OCI-LY7 (cell line): Measurements from ENCODE around the gene EFNA5. TPM values are rescaled to one million over a fixed set of nuclear protein-coding genes. Genes with fewer than 3 reads are reported as not detected.
A peak's percentile ranks its signal among the peaks of the same experiment; 100 is the strongest.

Source experiments
- BruUV-seq: library from RNA; stranded (reverse); fragments of 400-500 nt; replicated peaks from 2 replicates; lab custom pipeline; 2021; lab: Mats Ljungman, UMichigan
- CTCF ChIA-PET: fragments of 300-600 bp; sonication (Branson Sonifier 250); formaldehyde crosslinking; loops from one replicate; lab custom pipeline; 2022; ENCODE audit warnings: antibody characterized with exemption; ENCODE audit not compliant: unreplicated experiment; lab: Charles Lee
- POLR2A ChIA-PET: fragments of 300-600 bp; sonication (Branson Sonifier 250); formaldehyde crosslinking; loops from one replicate; lab custom pipeline; 2022; ENCODE audit warnings: antibody characterized with exemption; lab: Charles Lee
- DNase-seq: peaks from one replicate; pipeline ENCODE4 v3.0.0-alpha.2; 2015; ENCODE audit warnings: low spot score
- H2AFZ ChIP-seq: fragments of 200-600 bp; sonication (generic), shearing (Covaris generic); 2 replicates; pipeline ENCODE4 v1.6.1; 2014; ENCODE audit warnings: mild to moderate bottlenecking, antibody characterized with exemption, low read length, moderate library complexity
- H3K27ac ChIP-seq: fragments of 200-600 bp; sonication (generic); 2 replicates; pipeline ENCODE4 v1.5.1; 2014; ENCODE audit warnings: mixed run types, low read depth, mild to moderate bottlenecking, moderate library complexity, low read length, inconsistent platforms; ENCODE audit not compliant: poor library complexity, severe bottlenecking
- H3K36me3 ChIP-seq: fragments of 200-600 bp; sonication (generic); 2 replicates; pipeline ENCODE4 v1.6.1; 2014; ENCODE audit warnings: mild to moderate bottlenecking, antibody characterized with exemption, low read length, moderate library complexity, mixed read lengths; ENCODE audit not compliant: insufficient read depth
- H3K4me1 ChIP-seq: fragments of 200-600 bp; sonication (generic); 2 replicates; pipeline ENCODE4 v1.5.1; 2014; ENCODE audit warnings: mild to moderate bottlenecking, low read length; ENCODE audit not compliant: insufficient read depth, poor library complexity, severe bottlenecking
- H3K4me2 ChIP-seq: fragments of 200-600 bp; sonication (generic); 2 replicates; pipeline ENCODE4 v1.6.1; 2014; ENCODE audit warnings: mild to moderate bottlenecking, low read length
- H3K4me3 ChIP-seq: fragments of 200-600 bp; sonication (generic); 2 replicates; pipeline ENCODE4 v1.5.1; 2014; ENCODE audit warnings: mild to moderate bottlenecking, low read depth, low read length; ENCODE audit not compliant: poor library complexity, severe bottlenecking
- H3K79me2 ChIP-seq: fragments of 200-600 bp; sonication (generic); 2 replicates; pipeline ENCODE4 v1.6.1; 2016; ENCODE audit warnings: low read depth, mild to moderate bottlenecking, low read length, moderate library complexity, mixed read lengths; ENCODE audit not compliant: insufficient read depth
- H3K9me2 ChIP-seq: fragments of 200-600 bp; sonication (generic); 2 replicates; pipeline ENCODE4 v1.6.1; 2016; ENCODE audit warnings: mild to moderate bottlenecking, low read length, mixed read lengths; ENCODE audit not compliant: insufficient read depth
- H3K9me3 ChIP-seq: fragments of 200-600 bp; sonication (generic); 2 replicates; pipeline ENCODE4 v1.6.1; 2014; ENCODE audit warnings: mild to moderate bottlenecking, mixed run types, low read length, mixed read lengths
- H4K20me1 ChIP-seq: fragments of 200-600 bp; sonication (generic); 2 replicates; pipeline ENCODE4 v1.6.1; 2014; ENCODE audit warnings: mild to moderate bottlenecking, antibody characterized with exemption, low read length, moderate library complexity, mixed read lengths; ENCODE audit not compliant: insufficient read depth
- CTCF ChIP-seq: fragments of 200-600 bp; sonication (generic); conservative IDR thresholded peaks from 2 replicates; pipeline ENCODE4 v1.5.1; 2014; ENCODE audit warnings: mild to moderate bottlenecking, antibody characterized with exemption, low read length, moderate library complexity, mixed read lengths
- EZH2phosphoT487 ChIP-seq: fragments of 200-600 bp; sonication (generic); IDR thresholded peaks from 2 replicates; pipeline ENCODE4 v1.6.1; 2018; ENCODE audit warnings: low read depth, borderline replicate concordance, mild to moderate bottlenecking, mixed run types, antibody characterized with exemption, low read length, moderate library complexity, mixed read lengths
- intact Hi-C: fragments of 100-400 bp; cut with micrococcal nuclease; formaldehyde crosslinking; loops from one replicate; pipeline ENCODE4 v1.10.0; 2022; ENCODE audit not compliant: unreplicated experiment
- total RNA-seq, 2 experiments: library from RNA; depleted of rRNA in 1 of 2; stranded (reverse); fragments of >200 nt in 1 of 2; shearing (Covaris generic) in 1 of 2; gene quantifications; 2 replicates each; pipeline ENCODE4 v1.2.3, GENCODE V29; 2014 to 2022

EFNA5 gene
- total RNA-seq, 2 experiments from 2014 or later, result 2.1 to 3.1 TPM

GRCh38 chr5:107574287-107574686 is 96.5 kb downstream of the EFNA5 start:
- ChIA-PET CTCF (no interaction called here), POLR2A (interaction anchor here (0.6 to 13.1 kb wide), 9 partner anchors 12 to 288 kb away, joined by 3 to 218 read pairs (median 4); no protein-coding TSS in a partner anchor)
- DNase-seq, result no peak
- no peak for TF ChIP-seq CTCF
- no peak for TF ChIP-seq EZH2phosphoT487
- peaks cover 44% of the 10 kb centered on the region for H3K4me1 ChIP-seq
- no TSS peak for BruUV-seq
- H3K4me3 ChIP-seq, result no peak overlapping the region
- H3K27ac ChIP-seq, result no peak overlapping the region
- H3K36me3 ChIP-seq, result no peaks in the 10 kb centered on the region
- no peaks in the 10 kb centered on the region for H4K20me1 ChIP-seq
- H2AFZ ChIP-seq, result peak overlapping the region; percentile 50; the same call in 1 of the 2 replicates
- no peak overlapping the region for H3K4me2 ChIP-seq
- intact Hi-C loops, result loop anchor here (5.0 kb wide), 3 partner anchors 202 to 808 kb away; partner anchors contain the start of gene FBXL17
- H3K9me2 ChIP-seq, result no peaks in the 10 kb centered on the region
- H3K79me2 ChIP-seq, result no peaks in the 10 kb centered on the region
- H3K9me3 ChIP-seq, result no peaks in the 10 kb centered on the region

GRCh38 chr5:107572715-107573368 is 97.9 kb downstream of the EFNA5 start:
- intact Hi-C loops, result loop anchor here (1.0 to 5.0 kb wide), 6 partner anchors 100 to 809 kb away; partner anchors contain the start of gene FBXL17
- H3K4me3 ChIP-seq, result no peak overlapping the region
- H3K79me2 ChIP-seq, result no peaks in the 10 kb centered on the region; the same call in 1 of the 2 replicates
- no peaks in the 10 kb centered on the region for H3K36me3 ChIP-seq
- BruUV-seq, result no TSS peak
- no peaks in the 10 kb centered on the region for H4K20me1 ChIP-seq
- no peak for TF ChIP-seq EZH2phosphoT487
- no peak for TF ChIP-seq CTCF
- H3K9me2 ChIP-seq, result no peaks in the 10 kb centered on the region
- ChIA-PET CTCF (interaction anchor here (0.5 to 3.5 kb wide), 19 partner anchors 10 to 467 kb away, joined by 3 to 33 read pairs (median 4); no protein-coding TSS in a partner anchor), POLR2A (interaction anchor here (0.8 to 13.1 kb wide), 27 partner anchors 10 to 319 kb away, joined by 3 to 218 read pairs (median 5); no protein-coding TSS in a partner anchor)
- no peak overlapping the region for H3K27ac ChIP-seq
- H2AFZ ChIP-seq, result no peak overlapping the region
- H3K4me2 ChIP-seq, result 0 out of 2 replicates have a peak overlapping the region, but pooled peaks have one; percentile 79
- H3K4me1 ChIP-seq, result peaks cover 57% of the 10 kb centered on the region
- DNase-seq, result no peak
- no peaks in the 10 kb centered on the region for H3K9me3 ChIP-seq
